Thyroid gland (tissue), 4 donors: ENCODE measurements around the gene IKZF4. TPM values are rescaled to one million over a fixed set of nuclear protein-coding genes. Genes with fewer than 3 reads are reported as not detected.

Experiments used
- DNase-seq, 2 donors: peaks; one replicate each; pipeline ENCODE4 v3.0.0-alpha.2; 2019
- H3K27ac ChIP-seq, 3 donors: fragments of 200-600 bp; sonication (generic); 1 replicate in 2 of 3; 2 replicates in 1 of 3; pipeline ENCODE4 v1.5.1; 2016 to 2019; ENCODE audit warnings: mild to moderate bottlenecking in 1 of 3, moderate library complexity in 1 of 3
- H3K27me3 ChIP-seq: fragments of 200-600 bp; sonication (generic); one replicate; pipeline ENCODE4 v1.5.1; 2019
- H3K36me3 ChIP-seq, 2 donors: fragments of 200-600 bp; sonication (generic); one replicate each; pipeline ENCODE4 v1.5.1; 2016 to 2019
- H3K4me1 ChIP-seq, 2 donors: fragments of 200-600 bp; sonication (generic); one replicate each; pipeline ENCODE4 v1.5.1; 2017 to 2019
- H3K4me3 ChIP-seq, 3 donors: fragments of 200-600 bp; sonication (generic); replicated peaks in 1 of 3; 1 replicate in 2 of 3; 2 replicates in 1 of 3; pipeline ENCODE4 v1.5.1; 2016; ENCODE audit warnings: mild to moderate bottlenecking in 1 of 3
- H3K9me3 ChIP-seq: fragments of 200-600 bp; sonication (generic); one replicate; pipeline ENCODE4 v1.5.1; 2017
- CTCF ChIP-seq, 6 experiments: fragments of 200-600 bp in 3 of 6; fragments of 450-650 bp in 3 of 6; sonication (generic) in 3 of 6; IDR thresholded peaks; one replicate each; pipeline ENCODE4 v1.5.1; 2016 to 2019; ENCODE audit warnings: antibody characterized with exemption in 6 of 6, mild to moderate bottlenecking in 2 of 6, inconsistent platforms in 1 of 6, moderate library complexity in 1 of 6
- POLR2A ChIP-seq, 2 donors: fragments of 450-650 bp; IDR thresholded peaks; one replicate each; pipeline ENCODE4 v1.6.1; 2017; ENCODE audit warnings: antibody characterized with exemption in 2 of 2, mild to moderate bottlenecking in 2 of 2, moderate library complexity in 1 of 2
- WGBS, 2 donors: methylation state at CpG; one replicate each; pipeline ENCODE4 v1.1.5; 2017; 5-methylcytosine and 5-hydroxymethylcytosine counted together
- intact Hi-C: fragments of 100-400 bp; cut with DNase I; formaldehyde crosslinking; loops from one replicate; pipeline ENCODE4 v1.15.1; 2023
- total RNA-seq, 4 donors: library from RNA; depleted of rRNA; stranded (reverse); fragments of >200 nt; gene quantifications; one replicate each; pipeline ENCODE4 v1.2.3, GENCODE V29; 2016

IKZF4 gene
- total RNA-seq, 4 donors from 2014 or later: 4.2 to 10.9 (median 9.4) TPM

- Histone ChIP-seq H3K27ac (peak overlapping the region in 1 of 3 donors; percentile 24), H3K4me3 (no peak overlapping the region), H3K9me3 (no peaks in the 10 kb centered on the region), H3K27me3 (no peaks in the 10 kb centered on the region), H3K36me3 (no peaks in the 10 kb centered on the region), H3K4me1 (peaks cover 6 to 18% of the 10 kb centered on the region in 2 donors)
- DNase-seq: no peak
- intact Hi-C loops: no loop called here
- TF ChIP-seq POLR2A (IDR thresholded peaks at IDR 0.05) (no peak), CTCF (IDR thresholded peaks at IDR 0.05) (no peak)
- WGBS, 2 donors: 86 to 89% methylated on average over 6 of the region's 6 CpGs
Measured at GRCh38 chr12:56086608-56087007, 65.8 kb downstream of the IKZF4 start.

- WGBS, 2 donors: 35 to 60% methylated on average over 4 to 6 of the region's 6 CpGs
- Histone ChIP-seq H3K27me3 (no peaks in the 10 kb centered on the region), H3K4me3 (no peak overlapping the region), H3K4me1 (peaks cover 6 to 18% of the 10 kb centered on the region in 2 donors), H3K36me3 (no peaks in the 10 kb centered on the region), H3K9me3 (no peaks in the 10 kb centered on the region), H3K27ac (peak overlapping the region; percentile 12 to 61 (median 34))
- DNase-seq: peak; percentile 97 to 98
- intact Hi-C loops: no loop called here
- TF ChIP-seq CTCF (IDR thresholded peaks at IDR 0.05): no peak
- TF ChIP-seq POLR2A (IDR thresholded peaks at IDR 0.05): no peak
Measured at GRCh38 chr12:56087220-56087619, 66.4 kb downstream of the IKZF4 start.

Other genes with a start within 250 kb of the IKZF4 start
- gene SARNP, start 203.3 kb upstream of the IKZF4 start, total RNA-seq: 10 to 100 TPM; 33.6 to 61.0 (median 52.3) TPM
- 10 to 100 TPM; 17.7 to 39.2 (median 23.4) TPM for gene ORMDL2, start 203.0 kb upstream of the IKZF4 start, total RNA-seq
- gene DNAJC14, start 191.5 kb upstream of the IKZF4 start, total RNA-seq: 10 to 100 TPM; 39.6 to 49.0 (median 45.1) TPM
- gene MMP19, start 178.1 kb upstream of the IKZF4 start, total RNA-seq: 1 to 10 TPM; 2.3 to 4.2 (median 3.4) TPM
- gene PYM1, start 93.1 kb upstream of the IKZF4 start, total RNA-seq: 10 to 100 TPM; 28.6 to 48.2 (median 43.7) TPM
- gene DGKA, start 89.9 kb upstream of the IKZF4 start, total RNA-seq: 10 to 100 TPM; 20.6 to 55.9 (median 28.7) TPM
- 1 to 10 TPM; 1.7 to 5.8 (median 3.0) TPM for gene PMEL, start 55.0 kb upstream of the IKZF4 start, total RNA-seq
- 10 to 100 TPM; 13.9 to 17.2 (median 15.8) TPM for gene CDK2, start 54.2 kb upstream of the IKZF4 start, total RNA-seq
- gene RAB5B, start 47.0 kb upstream of the IKZF4 start, total RNA-seq: 100 to 1,000 TPM; 104 to 119 (median 107) TPM
- 10 to 100 TPM; 18.7 to 36.8 (median 36.2) TPM for gene SUOX, start 23.8 kb upstream of the IKZF4 start, total RNA-seq
- 1,000 to 10,000 TPM in 1 of 4 donors, 100 to 1,000 TPM in 2, 10 to 100 TPM in 1; 81.4 to 1,193 (median 632) TPM for gene RPS26, start 20.9 kb downstream of the IKZF4 start, total RNA-seq
- gene ERBB3, start 59.1 kb downstream of the IKZF4 start, total RNA-seq: 10 to 100 TPM; 14.7 to 30.0 (median 20.4) TPM
- 100 to 1,000 TPM in 3 of 4 donors, 10 to 100 TPM in 1; 94.0 to 142 (median 122) TPM for gene PA2G4, start 83.5 kb downstream of the IKZF4 start, total RNA-seq
- gene RPL41, start 95.6 kb downstream of the IKZF4 start, total RNA-seq: 1,000 to 10,000 TPM; 1,344 to 2,817 (median 2,330) TPM
- gene ZC3H10, start 97.2 kb downstream of the IKZF4 start, total RNA-seq: 1 to 10 TPM; 4.7 to 7.7 (median 5.6) TPM
- gene ESYT1, start 107.2 kb downstream of the IKZF4 start, total RNA-seq: 10 to 100 TPM; 60.6 to 84.7 (median 68.7) TPM
- gene MYL6B, start 131.5 kb downstream of the IKZF4 start, total RNA-seq: 100 to 1,000 TPM in 1 of 4 donors, 10 to 100 TPM in 3; 33.4 to 115 (median 48.1) TPM
- 1,000 to 10,000 TPM; 1,110 to 2,359 (median 1,915) TPM for gene MYL6, start 137.3 kb downstream of the IKZF4 start, total RNA-seq
- 100 to 1,000 TPM in 1 of 4 donors, 10 to 100 TPM in 3; 76.5 to 101 (median 83.0) TPM for gene SMARCC2, start 168.4 kb downstream of the IKZF4 start, total RNA-seq
- gene RNF41, start 200.9 kb downstream of the IKZF4 start, total RNA-seq: 10 to 100 TPM; 63.4 to 89.7 (median 73.4) TPM
- gene NABP2, start 203.3 kb downstream of the IKZF4 start, total RNA-seq: 10 to 100 TPM; 19.4 to 35.7 (median 31.4) TPM
- not detected for gene SLC39A5, start 209.0 kb downstream of the IKZF4 start, total RNA-seq
- 10 to 100 TPM; 15.9 to 22.3 (median 18.3) TPM for gene ANKRD52, start 237.3 kb downstream of the IKZF4 start, total RNA-seq
- gene COQ10A, start 245.9 kb downstream of the IKZF4 start, total RNA-seq: 10 to 100 TPM; 11.3 to 28.7 (median 19.7) TPM